Measurements from ENCODE around the gene NPB.

NPB gene

DNA sequence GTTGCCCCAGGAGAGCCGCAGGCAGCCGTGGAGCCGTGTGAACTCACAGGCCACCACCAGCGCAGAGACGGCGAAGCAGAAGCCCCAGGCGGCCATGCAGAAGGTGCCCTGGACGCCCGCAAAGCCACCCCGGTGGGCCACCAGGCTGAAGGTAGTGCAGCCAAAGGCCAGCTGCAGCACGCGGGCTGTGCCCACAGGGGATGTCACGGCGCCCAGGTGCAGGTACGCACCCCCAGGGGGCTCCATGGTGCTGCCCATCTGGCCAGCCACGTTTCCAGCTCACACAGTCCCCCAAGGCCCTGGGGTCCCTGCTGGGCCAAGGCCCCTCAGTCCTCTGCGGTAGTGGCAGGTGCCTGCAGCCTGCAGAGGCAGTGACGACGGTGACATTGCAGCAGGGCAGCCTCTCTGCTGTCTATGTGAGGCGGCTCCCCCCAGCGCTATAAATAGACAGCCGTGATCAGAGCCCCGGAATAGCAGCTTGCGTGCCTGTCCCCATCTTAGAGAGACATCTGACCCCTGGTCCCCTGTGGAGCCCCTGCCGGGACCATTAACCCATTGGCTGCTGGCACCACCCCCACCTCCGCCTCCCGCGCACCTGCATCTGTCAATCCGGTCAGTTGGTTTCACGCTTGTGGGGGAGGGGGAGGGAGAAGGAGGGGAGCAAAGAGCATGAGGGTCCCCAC lies 39.6 kb downstream of the NPB start:
- peak; percentile 44 for DNase-seq (ENCODE audit: low spot score)

DNA sequence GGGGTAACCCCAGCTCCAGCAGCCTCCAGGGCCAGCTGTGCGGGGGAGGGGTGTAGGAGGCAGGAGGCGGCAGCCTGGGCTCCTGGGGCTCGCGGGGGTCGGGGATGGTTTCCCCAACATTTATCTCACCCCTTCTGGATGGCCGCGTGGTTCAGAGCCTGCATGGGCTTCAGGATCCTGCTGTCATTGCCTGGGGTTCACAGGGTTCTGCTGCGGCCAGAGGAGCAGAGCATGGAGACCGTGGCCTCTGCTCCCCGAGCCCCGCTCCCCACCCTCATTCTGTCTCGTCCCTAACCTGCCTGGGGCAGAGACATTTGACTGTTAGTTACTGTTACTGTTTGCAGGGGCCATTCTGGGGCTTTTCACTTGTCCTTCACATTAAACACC lies 40.1 kb downstream of the NPB start:
- DNase-seq (ENCODE audit: low spot score), result no peak

DNA sequence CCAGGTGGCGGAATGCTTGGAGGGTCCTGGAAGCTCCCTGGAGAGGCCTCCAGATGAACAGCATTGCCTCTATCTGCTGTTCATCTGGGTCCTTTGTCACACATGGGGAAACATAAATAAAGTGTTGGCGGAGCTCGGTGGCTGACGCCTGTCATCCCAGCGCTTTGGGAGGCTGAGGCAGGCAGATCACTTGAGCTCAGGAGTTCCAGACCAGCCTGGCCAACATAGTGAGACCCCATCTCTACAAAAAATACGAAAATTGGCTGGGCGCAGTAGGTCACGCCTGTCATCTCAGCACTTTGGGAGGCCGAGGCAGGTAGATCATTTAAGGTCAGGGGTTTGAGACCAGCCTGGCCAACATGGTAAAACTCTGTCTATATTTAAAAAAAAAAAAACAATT lies 42.8 kb downstream of the NPB start:
- no peak for DNase-seq (ENCODE audit: low spot score)

DNA sequence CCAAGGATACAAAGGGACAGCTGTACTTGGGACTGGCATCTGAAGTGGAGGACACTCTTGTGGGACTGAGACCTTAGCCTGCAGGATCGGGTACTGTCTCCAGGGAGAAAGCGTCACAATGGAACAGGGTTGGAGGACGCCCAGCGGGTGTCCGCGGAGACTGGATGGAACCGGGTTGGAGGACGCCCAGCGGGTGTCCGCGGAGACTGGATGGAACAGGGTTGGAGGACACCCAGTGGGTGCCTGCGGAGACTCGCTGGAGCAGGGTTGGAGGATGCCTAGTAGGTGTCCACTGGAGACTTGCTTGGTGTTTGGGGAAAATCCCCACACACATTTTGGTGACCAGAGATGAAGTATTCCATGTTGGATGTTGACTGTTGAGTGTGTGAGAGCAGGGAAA lies 45.2 kb downstream of the NPB start, which contains the start of gene MYADML2:
Gene MYADML2 (minus strand): TSS at position 45 of the 400 bp plus-strand sequence. CDS start 5,492 bp downstream, outside the sequence.
- no peak for DNase-seq (ENCODE audit: low spot score)

DNA sequence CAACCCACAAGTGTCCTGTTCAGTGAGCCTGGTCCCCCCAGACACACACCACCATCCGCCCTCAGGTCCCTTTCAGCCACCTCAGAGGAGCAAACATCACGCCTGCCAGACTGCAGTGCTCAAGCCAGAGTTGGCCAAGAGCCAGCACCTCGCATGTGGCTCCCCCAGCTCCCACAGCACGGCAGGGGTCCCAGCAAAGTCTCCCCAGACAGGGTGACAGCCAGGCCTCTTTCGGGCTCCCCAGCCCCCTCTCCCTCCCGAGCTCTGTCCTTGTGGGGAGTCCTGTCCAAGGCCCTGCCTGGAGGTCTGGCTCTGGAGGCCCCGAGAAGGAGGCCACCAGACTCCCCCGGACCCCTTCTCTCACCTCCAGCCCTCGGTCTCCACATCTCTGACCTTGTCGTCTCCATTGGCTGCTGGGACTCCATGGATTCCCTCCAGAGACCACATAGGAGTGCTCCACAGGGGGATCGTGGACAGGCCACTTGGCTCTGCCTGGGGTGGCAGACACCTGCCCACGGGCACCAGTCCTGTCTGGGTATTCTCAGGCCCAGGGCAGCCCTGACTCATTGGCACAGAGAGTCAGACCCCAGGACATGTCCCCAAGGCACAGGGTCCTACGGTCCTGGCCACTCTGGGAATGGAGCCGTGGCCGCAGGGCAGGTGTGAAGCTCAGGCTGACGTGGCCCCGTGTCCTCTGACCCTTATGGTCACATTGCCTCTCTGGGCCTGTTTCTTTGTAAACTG lies 46.8 kb downstream of the NPB start:
- DNase-seq (ENCODE audit: low spot score), result no peak

DNA sequence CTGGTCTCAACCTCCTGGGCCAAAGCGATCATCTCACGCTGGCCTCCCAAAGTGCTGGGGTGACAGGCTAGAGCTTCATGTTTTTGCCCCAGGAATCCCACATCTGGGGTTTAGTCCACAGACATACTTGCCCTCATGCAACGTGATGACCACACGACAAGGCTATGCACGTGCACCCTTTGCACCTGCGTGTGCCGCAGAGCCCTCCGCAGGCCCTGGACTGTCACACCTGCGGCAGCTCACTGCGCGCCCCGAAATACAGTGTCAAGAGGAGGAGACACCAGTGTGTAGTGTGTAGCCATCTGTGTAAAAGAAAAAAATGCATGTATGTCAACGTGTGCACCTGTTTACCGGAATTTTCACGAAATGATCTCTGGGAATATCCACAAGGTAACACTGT lies 48.5 kb downstream of the NPB start:
- no peak for DNase-seq (ENCODE audit: low spot score)

DNA sequence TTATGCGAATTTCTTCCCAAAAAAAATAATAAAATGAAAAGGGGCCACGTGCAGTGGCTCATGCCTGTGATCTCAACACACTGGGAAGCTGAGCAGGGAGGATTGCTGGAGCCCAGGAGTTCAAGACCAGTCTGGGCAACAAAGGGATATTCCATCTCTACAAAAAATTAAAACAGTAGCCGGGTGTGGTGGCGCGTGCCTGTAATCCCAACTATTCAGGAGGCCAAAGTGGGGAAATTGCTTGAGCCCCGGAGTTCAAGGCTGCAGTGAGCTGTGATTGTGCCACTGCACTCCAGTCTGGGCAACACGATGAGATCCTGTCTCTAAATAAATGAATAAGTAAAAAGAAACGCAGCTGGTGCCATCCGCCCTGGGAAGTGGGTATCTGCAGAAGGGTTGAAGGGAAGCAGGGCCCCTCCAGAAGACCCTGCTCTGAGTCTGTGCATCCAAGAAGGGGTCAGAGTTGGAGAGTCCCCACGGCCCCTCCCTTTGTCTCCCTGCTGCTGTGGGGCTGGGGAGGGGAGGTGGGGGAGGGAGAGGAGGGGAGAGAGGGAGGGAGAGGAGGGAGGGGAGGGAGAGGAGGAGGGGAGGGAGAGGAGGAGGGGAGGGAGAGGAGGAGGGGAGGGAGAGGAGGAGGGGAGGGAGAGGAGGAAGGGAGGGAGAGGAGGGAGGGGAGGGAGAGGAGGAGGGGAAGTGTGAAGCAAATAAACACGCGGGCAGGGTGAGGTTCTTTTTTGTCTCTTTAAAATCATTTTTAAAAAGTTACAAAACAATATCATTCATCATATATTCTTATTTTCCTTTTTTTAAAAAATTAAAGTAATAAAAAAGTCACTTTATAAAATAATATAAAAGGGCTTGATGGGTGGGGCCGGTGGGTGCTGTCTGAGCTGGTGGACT lies 50.0 kb downstream of the NPB start:
- no peak for DNase-seq (ENCODE audit: low spot score)
